CD4-positive, alpha-beta memory T cell (primary cell): ENCODE data around the gene RNASE7. TPM values are rescaled to one million over a fixed set of nuclear protein-coding genes. Genes with fewer than 3 reads are reported as not detected.

Source experiments
- CTCF ChIA-PET: fragments of 350-600 bp; sonication (Branson Sonifier 250); formaldehyde crosslinking; loops from one replicate; lab custom pipeline; 2021; ENCODE audit warnings: inconsistent platforms; ENCODE audit not compliant: partially characterized antibody; lab: Charles Lee
- POLR2A ChIA-PET: fragments of 350-600 bp; sonication (Branson Sonifier 250); formaldehyde crosslinking; loops from one replicate; lab custom pipeline; 2021; ENCODE audit not compliant: partially characterized antibody; lab: Charles Lee
- DNase-seq, 5 donors: peaks; one replicate each; pipeline versions ENCODE4 v3.0.0 to v3.0.0-alpha.2; 2020 to 2022; ENCODE audit warnings: mixed read lengths in 1 of 5
- H3K27ac ChIP-seq: one replicate; pipeline ENCODE4 v1.7.0; 2013; ENCODE audit warnings: low read depth, low read length
- H3K27me3 ChIP-seq: 2 replicates; pipeline ENCODE4 v1.7.0; 2013; ENCODE audit warnings: mild to moderate bottlenecking, low read length, moderate library complexity; ENCODE audit not compliant: insufficient read depth
- H3K36me3 ChIP-seq: 2 replicates; pipeline ENCODE4 v1.7.0; 2013; ENCODE audit warnings: mild to moderate bottlenecking, low read length, moderate library complexity; ENCODE audit not compliant: insufficient read depth
- H3K4me1 ChIP-seq: 2 replicates; pipeline ENCODE4 v1.7.0; 2013; ENCODE audit warnings: mild to moderate bottlenecking, low read length, moderate library complexity; ENCODE audit not compliant: insufficient read depth
- H3K4me3 ChIP-seq, 2 donors: one replicate each; pipeline ENCODE4 v1.7.0; 2013; ENCODE audit warnings: low read length in 2 of 2, mild to moderate bottlenecking in 1 of 2
- H3K9me3 ChIP-seq, 2 donors: one replicate each; pipeline ENCODE4 v1.7.0; 2013; ENCODE audit warnings: low read length in 2 of 2, control low read depth in 1 of 2; ENCODE audit not compliant: control insufficient read depth in 1 of 2
- H3K27ac Mint-ChIP-seq, 7 donors: one replicate each; pipeline ENCODE4 v1.8.0; 2020 to 2021; ENCODE audit warnings: mixed read lengths in 7 of 7, mild to moderate bottlenecking in 6 of 7, inconsistent platforms in 3 of 7, moderate library complexity in 3 of 7
- H3K27me3 Mint-ChIP-seq, 2 donors: one replicate each; pipeline ENCODE4 v1.8.0; 2020 to 2021; ENCODE audit warnings: mixed read lengths in 2 of 2
- H3K36me3 Mint-ChIP-seq, 2 donors: one replicate each; pipeline ENCODE4 v1.8.0; 2020 to 2021; ENCODE audit warnings: mixed read lengths in 2 of 2, inconsistent platforms in 1 of 2, mild to moderate bottlenecking in 1 of 2
- H3K4me1 Mint-ChIP-seq, 4 donors: one replicate each; pipeline ENCODE4 v1.8.0; 2020 to 2021; ENCODE audit warnings: mixed read lengths in 4 of 4, mild to moderate bottlenecking in 1 of 4
- H3K4me3 Mint-ChIP-seq, 8 donors: one replicate each; pipeline ENCODE4 v1.8.0; 2020 to 2021; ENCODE audit warnings: mixed read lengths in 8 of 8, mild to moderate bottlenecking in 7 of 8, moderate library complexity in 6 of 8, inconsistent platforms in 3 of 8
- H3K9me3 Mint-ChIP-seq, 8 donors: one replicate each; pipeline ENCODE4 v1.8.0; 2020 to 2021; ENCODE audit warnings: mixed read lengths in 8 of 8, mild to moderate bottlenecking in 5 of 8, inconsistent platforms in 3 of 8, moderate library complexity in 1 of 8
- intact Hi-C: fragments of 100-400 bp; cut with micrococcal nuclease; formaldehyde crosslinking; loops from one replicate; pipeline ENCODE4 v1.15.1; 2023
- polyA plus RNA-seq, 2 donors: library from polyadenylated mRNA; unstranded; fragments of 300-500 nt; fragmentation: Illumina TruSeq; gene quantifications; one replicate each; pipeline ENCODE4 v1.2.3, GENCODE V29; 2021
- total RNA-seq, 2 experiments: library from RNA; stranded (reverse); gene quantifications; one replicate each; pipeline ENCODE4 v1.2.3, GENCODE V29; 2021

The RNASE7 gene
- total and polyA plus RNA-seq, 4 experiments from 2014 or later = not detected

- CTCF ChIA-PET = interaction anchor here (1.8 to 3.9 kb wide), 2 partner anchors 12 to 42 kb away, joined by 8 to 22 read pairs; no protein-coding TSS in a partner anchor
- H3K27me3 Mint-ChIP-seq = peaks cover 14 to 15% of the 10 kb centered on the region in 2 donors
- no peak overlapping the region for H3K4me3 Mint-ChIP-seq
- POLR2A ChIA-PET = no interaction called here
- no peak overlapping the region for H3K27ac Mint-ChIP-seq
- intact Hi-C loops = no loop called here
- no peak for DNase-seq
- Histone ChIP-seq H3K9me3 (no peaks in the 10 kb centered on the region), H3K4me3 (no peak overlapping the region), H3K27ac (no peak overlapping the region), H3K27me3 (no peaks in the 10 kb centered on the region), H3K36me3 (no peaks in the 10 kb centered on the region), H3K4me1 (no peaks in the 10 kb centered on the region)
- H3K9me3 Mint-ChIP-seq = no peaks in the 10 kb centered on the region
- peaks cover 0 to 4% (median under 1%) of the 10 kb centered on the region in 4 donors for H3K4me1 Mint-ChIP-seq
- no peaks in the 10 kb centered on the region for H3K36me3 Mint-ChIP-seq
Observed at GRCh38 chr14:21056520-21057163, 14.5 kb downstream of the RNASE7 start.

DNA sequence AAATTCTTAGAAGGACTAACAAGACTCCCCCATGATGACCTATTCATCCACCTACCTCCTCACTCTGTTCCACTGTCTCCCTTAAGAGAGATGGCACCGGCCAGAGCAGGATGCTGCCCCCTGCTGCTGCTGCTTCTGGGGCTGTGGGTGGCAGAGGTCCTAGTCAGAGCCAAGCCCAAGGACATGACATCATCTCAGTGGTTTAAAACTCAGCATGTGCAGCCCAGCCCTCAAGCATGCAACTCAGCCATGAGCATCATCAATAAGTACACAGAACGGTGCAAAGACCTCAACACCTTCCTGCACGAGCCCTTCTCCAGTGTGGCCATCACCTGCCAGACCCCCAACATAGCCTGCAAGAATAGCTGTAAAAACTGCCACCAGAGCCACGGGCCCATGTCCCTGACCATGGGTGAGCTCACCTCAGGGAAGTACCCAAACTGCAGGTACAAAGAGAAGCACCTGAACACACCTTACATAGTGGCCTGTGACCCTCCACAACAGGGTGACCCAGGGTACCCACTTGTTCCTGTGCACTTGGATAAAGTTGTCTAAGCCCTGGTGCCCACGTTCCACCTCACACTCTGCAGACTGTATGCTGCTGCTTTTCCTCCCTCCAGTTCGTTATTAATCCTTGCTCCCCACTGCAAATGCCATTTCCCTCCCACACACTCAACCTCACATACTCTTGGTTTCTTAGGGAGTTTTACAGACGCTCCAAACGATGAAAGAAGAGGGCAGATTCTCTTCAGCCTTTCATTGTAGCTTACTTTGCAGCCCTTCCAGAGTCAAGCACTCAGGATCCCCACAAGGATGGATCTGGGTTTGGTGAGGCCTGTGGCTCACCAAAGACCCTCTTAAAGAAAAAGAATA lies 15.9 kb downstream of the RNASE7 start, which contains the start of gene RNASE8:
Gene RNASE8 (plus strand): TSS at position 20 of the 873 bp plus-strand sequence. CDS start 71 bp downstream, at position 91.
- Mint-ChIP-seq H3K4me3 (no peak within 1 kb of the TSS), H3K27ac (peak within 1 kb of the TSS in 1 of 7 donors; percentile 65), H3K4me1 (peaks cover 0 to 4% (median under 1%) of the 10 kb centered on the region in 4 donors), H3K9me3 (no peaks in the 10 kb centered on the region), H3K36me3 (no peaks in the 10 kb centered on the region), H3K27me3 (peaks cover 18 to 20% of the 10 kb centered on the region in 2 donors)
- no peaks in the 10 kb centered on the region for H3K36me3 ChIP-seq
- H3K4me3 ChIP-seq = no peak within 1 kb of the TSS
- intact Hi-C loops = no loop called here
- no peaks in the 10 kb centered on the region for H3K27me3 ChIP-seq
- no peaks in the 10 kb centered on the region for H3K4me1 ChIP-seq
- ChIA-PET POLR2A (interaction anchor here (0.9 kb wide), 1 partner anchor 10 kb away, joined by 3 read pairs; no protein-coding TSS in a partner anchor), CTCF (interaction anchor here (1.0 to 3.9 kb wide), 2 partner anchors 10 to 43 kb away, joined by 3 to 22 read pairs; no protein-coding TSS in a partner anchor)
- H3K9me3 ChIP-seq = no peaks in the 10 kb centered on the region
- H3K27ac ChIP-seq = no peak within 1 kb of the TSS
- DNase-seq = no peak

- Mint-ChIP-seq H3K36me3 (no peaks in the 10 kb centered on the region), H3K27me3 (peaks cover 23 to 25% of the 10 kb centered on the region in 2 donors)
- POLR2A ChIA-PET = interaction anchor here (0.9 kb wide), 1 partner anchor 10 kb away, joined by 3 read pairs; no protein-coding TSS in a partner anchor
Observed at GRCh38 chr14:21058903-21059302, 16.7 kb downstream of the RNASE7 start.

DNA sequence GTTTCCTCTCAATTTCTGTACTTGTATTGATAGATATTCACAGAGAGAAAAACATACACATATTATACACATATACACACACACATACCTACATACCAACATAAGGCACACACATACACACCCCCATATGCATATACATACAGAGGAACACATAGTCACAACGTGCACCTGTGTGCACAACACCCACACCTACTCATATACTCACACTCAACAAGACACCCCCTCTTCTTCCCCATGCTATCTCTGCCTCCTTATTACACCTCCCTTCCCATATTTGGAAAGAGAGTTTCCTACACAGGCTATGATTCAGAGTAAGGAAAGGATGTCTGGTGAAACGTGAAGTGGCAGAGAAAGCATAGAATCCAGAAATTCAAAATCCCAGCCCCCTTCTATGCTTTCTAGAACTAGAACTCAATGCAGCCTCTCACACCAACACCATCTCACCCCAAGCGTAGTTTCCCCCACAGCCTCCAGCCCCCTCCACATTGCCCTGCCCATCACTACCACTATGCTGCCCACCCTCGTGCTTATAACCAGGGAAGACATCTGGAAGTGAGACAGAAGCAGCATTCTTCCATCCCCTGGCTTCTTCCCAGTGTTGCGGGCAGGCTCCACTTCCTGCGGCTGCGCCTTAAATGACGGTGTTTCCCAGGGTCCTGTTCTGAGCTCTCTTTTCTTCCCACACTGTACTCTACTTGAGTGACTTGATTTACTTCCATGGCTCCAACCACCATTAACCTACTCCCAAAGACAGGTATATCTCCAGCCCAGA lies 17.9 kb downstream of the RNASE7 start:
- CTCF ChIA-PET = interaction anchor here (1.1 kb wide), 1 partner anchor 8 kb away, joined by 3 read pairs; no protein-coding TSS in a partner anchor
- Histone ChIP-seq H3K4me1 (no peaks in the 10 kb centered on the region), H3K27ac (no peak overlapping the region), H3K4me3 (no peak overlapping the region), H3K36me3 (no peaks in the 10 kb centered on the region), H3K9me3 (no peaks in the 10 kb centered on the region), H3K27me3 (no peaks in the 10 kb centered on the region)
- POLR2A ChIA-PET = no interaction called here
- intact Hi-C loops = no loop called here
- DNase-seq = no peak
- no peak overlapping the region for H3K4me3 Mint-ChIP-seq
- H3K27me3 Mint-ChIP-seq = peaks cover 23 to 26% of the 10 kb centered on the region in 2 donors
- no peaks in the 10 kb centered on the region for H3K4me1 Mint-ChIP-seq
- no peaks in the 10 kb centered on the region for H3K9me3 Mint-ChIP-seq
- no peak overlapping the region for H3K27ac Mint-ChIP-seq
- H3K36me3 Mint-ChIP-seq = no peaks in the 10 kb centered on the region

More at GRCh38 chr14:21058903-21059302, 16.7 kb downstream of the RNASE7 start:
- DNase-seq = no peak
- intact Hi-C loops = no loop called here
- Histone ChIP-seq H3K4me1 (no peaks in the 10 kb centered on the region), H3K36me3 (no peaks in the 10 kb centered on the region), H3K9me3 (no peaks in the 10 kb centered on the region), H3K27ac (no peak overlapping the region), H3K27me3 (no peaks in the 10 kb centered on the region), H3K4me3 (no peak overlapping the region)
- CTCF ChIA-PET = interaction anchor here (1.0 to 3.9 kb wide), 2 partner anchors 10 to 44 kb away, joined by 3 to 22 read pairs; no protein-coding TSS in a partner anchor
- Mint-ChIP-seq H3K27ac (no peak overlapping the region), H3K4me1 (peaks cover 0 to 3% (median 0%) of the 10 kb centered on the region in 4 donors), H3K4me3 (no peak overlapping the region), H3K9me3 (no peaks in the 10 kb centered on the region)

- ChIA-PET POLR2A (interaction anchor here (1.5 kb wide), 1 partner anchor 10 kb away, joined by 3 read pairs; no protein-coding TSS in a partner anchor), CTCF (interaction anchor here (0.7 to 3.6 kb wide), 3 partner anchors 8 to 46 kb away, joined by 3 to 16 read pairs (median 3); no protein-coding TSS in a partner anchor)
- Mint-ChIP-seq H3K27me3 (peaks cover 28 to 32% of the 10 kb centered on the region in 2 donors), H3K36me3 (no peaks in the 10 kb centered on the region), H3K9me3 (no peaks in the 10 kb centered on the region), H3K4me1 (no peaks in the 10 kb centered on the region), H3K27ac (no peak overlapping the region), H3K4me3 (no peak overlapping the region)
- Histone ChIP-seq H3K36me3 (no peaks in the 10 kb centered on the region), H3K27ac (no peak overlapping the region), H3K4me1 (no peaks in the 10 kb centered on the region), H3K4me3 (no peak overlapping the region), H3K27me3 (no peaks in the 10 kb centered on the region), H3K9me3 (no peaks in the 10 kb centered on the region)
- intact Hi-C loops = no loop called here
- DNase-seq = no peak
Observed at GRCh38 chr14:21060614-21061346, 18.6 kb downstream of the RNASE7 start.

- ChIA-PET CTCF (interaction anchor here (0.7 to 3.6 kb wide), 4 partner anchors 32 to 46 kb away, joined by 3 to 16 read pairs (median 16); no protein-coding TSS in a partner anchor), POLR2A (interaction anchor here (1.5 kb wide), 1 partner anchor 10 kb away, joined by 3 read pairs; no protein-coding TSS in a partner anchor)
- H3K27ac Mint-ChIP-seq = no peak overlapping the region
Observed at GRCh38 chr14:21061347-21061668, 19.1 kb downstream of the RNASE7 start.

More at GRCh38 chr14:21061347-21061668, 19.1 kb downstream of the RNASE7 start:
- H3K27me3 ChIP-seq = no peaks in the 10 kb centered on the region
- no peak overlapping the region for H3K4me3 ChIP-seq
- no peaks in the 10 kb centered on the region for H3K36me3 ChIP-seq
- H3K4me1 ChIP-seq = no peaks in the 10 kb centered on the region
- H3K4me1 Mint-ChIP-seq = no peaks in the 10 kb centered on the region
- H3K27ac ChIP-seq = no peak overlapping the region
- H3K36me3 Mint-ChIP-seq = no peaks in the 10 kb centered on the region
- peaks cover 28 to 34% of the 10 kb centered on the region in 2 donors for H3K27me3 Mint-ChIP-seq
- no peaks in the 10 kb centered on the region for H3K9me3 Mint-ChIP-seq
- intact Hi-C loops = no loop called here
- no peak for DNase-seq
- no peaks in the 10 kb centered on the region for H3K9me3 ChIP-seq
- H3K4me3 Mint-ChIP-seq = no peak overlapping the region
